ENCODE measurements around the gene TPI1.

DNA sequence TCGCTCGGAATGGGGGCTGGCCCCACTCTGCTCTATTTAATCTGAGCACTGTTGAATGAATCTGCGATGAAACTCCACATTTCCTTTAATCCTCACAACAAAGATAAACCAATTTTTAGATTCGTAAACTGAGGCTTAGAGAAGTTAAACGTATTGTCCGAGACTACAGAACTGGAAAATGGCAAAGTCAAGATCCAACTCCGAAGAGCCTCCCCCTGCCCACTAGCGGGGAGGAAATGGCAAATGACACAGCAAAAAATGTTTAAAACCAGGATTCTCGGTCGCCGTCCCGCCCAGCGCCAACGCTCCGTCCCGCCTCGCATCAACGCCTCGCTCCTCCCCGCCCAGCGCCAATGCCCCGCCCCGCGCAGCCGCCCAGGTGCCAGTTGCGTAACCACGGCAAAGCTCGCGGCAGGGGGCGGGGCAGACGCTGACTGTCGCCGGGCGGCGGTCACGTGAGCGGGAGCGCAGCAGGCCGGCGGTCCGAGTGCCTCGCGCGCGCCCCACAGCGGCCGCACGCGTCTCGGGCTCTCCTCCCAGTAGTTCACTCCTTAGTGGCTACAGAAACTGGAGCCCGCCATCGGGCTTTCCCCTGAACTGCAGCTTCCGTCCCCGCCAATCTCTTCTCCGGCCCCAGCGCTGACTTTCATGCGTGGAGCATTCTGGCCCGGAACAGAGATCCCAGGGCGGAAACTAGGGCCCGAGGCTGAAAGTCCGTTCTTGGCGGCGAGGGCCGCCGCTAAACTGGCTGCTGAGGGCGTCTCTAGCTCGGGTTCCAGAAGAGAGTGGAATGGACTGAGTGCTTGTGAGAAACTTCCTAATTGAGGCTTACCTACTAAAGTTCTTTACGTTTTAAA lies 23.7 kb downstream of the TPI1 start:
- peak; percentile 77 for TF ChIP-seq POLR2A (IDR thresholded peaks at IDR 0.05; ENCODE audit: low read depth, low read length)
- TF ChIP-seq TAF1 (IDR thresholded peaks at IDR 0.05; ENCODE audit: borderline replicate concordance, low read depth, low read length), result peak; percentile 80; the same call in 1 of the 2 replicates
